Osteocyte (in vitro differentiated cells): Measurements from ENCODE around the gene ERICH2. TPM values are rescaled to one million over a fixed set of nuclear protein-coding genes. Genes with fewer than 3 reads are reported as not detected.

Experiments used
- DNase-seq: peaks from one replicate; pipeline ENCODE4 v3.0.0; 2021; ENCODE audit warnings: mixed read lengths; ENCODE audit not compliant: unreplicated experiment; ENCODE audit errors: extremely low spot score
- H3K27ac Mint-ChIP-seq: one replicate; pipeline ENCODE4 v1.8.0; 2021; ENCODE audit warnings: mild to moderate bottlenecking, mixed read lengths; ENCODE audit not compliant: unreplicated experiment
- H3K27me3 Mint-ChIP-seq: one replicate; pipeline ENCODE4 v1.8.0; 2021; ENCODE audit warnings: mixed read lengths; ENCODE audit not compliant: unreplicated experiment
- H3K36me3 Mint-ChIP-seq: one replicate; pipeline ENCODE4 v1.8.0; 2021; ENCODE audit warnings: mixed read lengths; ENCODE audit not compliant: unreplicated experiment
- H3K4me1 Mint-ChIP-seq: one replicate; pipeline ENCODE4 v1.8.0; 2021; ENCODE audit warnings: mixed read lengths; ENCODE audit not compliant: unreplicated experiment
- H3K4me3 Mint-ChIP-seq: one replicate; pipeline ENCODE4 v1.8.0; 2021; ENCODE audit warnings: mild to moderate bottlenecking, moderate library complexity, mixed read lengths; ENCODE audit not compliant: unreplicated experiment
- H3K9me3 Mint-ChIP-seq: one replicate; pipeline ENCODE4 v1.8.0; 2021; ENCODE audit warnings: mixed read lengths; ENCODE audit not compliant: unreplicated experiment
- total RNA-seq: library from RNA; stranded (reverse); gene quantifications from 2 replicates; pipeline ENCODE4 v1.2.1, GENCODE V29; 2021
- TF ChIP-seq, protein P1 (sequence below): fragments of 200-600 bp; sonication (generic); IDR thresholded peaks from 2 replicates; pipeline ENCODE4 v1.5.0; 2021; ENCODE audit warnings: antibody characterized with exemption, mild to moderate bottlenecking, moderate library complexity

Gene ERICH2
- total RNA-seq, 1 donor from 2014 or later, result not detected

DNA sequence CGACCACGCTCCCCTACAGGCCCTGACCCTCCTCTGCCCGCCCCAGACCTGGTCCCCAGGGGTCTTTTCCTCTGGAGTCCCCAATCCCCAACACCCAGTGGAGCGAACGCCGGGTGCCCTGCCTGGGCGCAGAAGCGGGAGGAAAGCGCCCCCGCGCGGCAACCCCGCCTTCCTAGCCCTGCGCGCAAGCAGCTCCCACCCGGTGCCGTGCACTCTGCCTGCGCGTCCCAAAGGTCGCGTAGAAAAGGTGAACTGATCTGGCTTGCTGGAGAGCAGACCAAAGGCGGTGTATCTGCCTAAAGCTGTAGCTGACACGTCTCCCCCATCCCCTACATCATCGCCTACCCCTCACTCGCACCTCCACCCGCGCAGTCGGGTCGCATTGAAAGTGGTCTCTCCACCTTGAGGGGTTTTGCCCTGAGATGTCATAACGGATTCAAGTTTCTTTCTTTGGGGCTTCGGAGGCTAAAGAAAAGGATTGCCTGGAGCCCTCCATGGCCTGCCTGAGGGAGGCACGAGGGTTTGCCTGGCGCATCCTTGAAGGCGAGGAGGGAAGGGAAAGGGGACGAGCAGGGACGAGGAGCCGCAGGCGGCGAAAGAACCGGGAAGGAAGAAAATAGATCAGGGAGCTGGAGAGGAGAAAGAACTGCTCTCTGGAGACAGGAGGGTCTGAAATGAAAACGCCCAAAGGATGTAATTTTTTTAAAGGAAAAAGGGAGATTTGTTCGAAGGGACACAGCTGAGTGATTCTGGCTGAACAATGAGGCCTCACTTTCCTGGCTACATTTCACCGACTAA lies 52.3 kb downstream of the ERICH2 start:
- no peaks in the 10 kb centered on the region for H3K9me3 Mint-ChIP-seq
- peaks cover 36% of the 10 kb centered on the region for H3K4me1 Mint-ChIP-seq
- H3K27me3 Mint-ChIP-seq, result peaks cover 90% of the 10 kb centered on the region
- H3K36me3 Mint-ChIP-seq, result no peaks in the 10 kb centered on the region
- no peak for DNase-seq
- peak overlapping the region; percentile 58 for H3K4me3 Mint-ChIP-seq
- H3K27ac Mint-ChIP-seq, result no peak overlapping the region
- TF ChIP-seq, protein P1, sequence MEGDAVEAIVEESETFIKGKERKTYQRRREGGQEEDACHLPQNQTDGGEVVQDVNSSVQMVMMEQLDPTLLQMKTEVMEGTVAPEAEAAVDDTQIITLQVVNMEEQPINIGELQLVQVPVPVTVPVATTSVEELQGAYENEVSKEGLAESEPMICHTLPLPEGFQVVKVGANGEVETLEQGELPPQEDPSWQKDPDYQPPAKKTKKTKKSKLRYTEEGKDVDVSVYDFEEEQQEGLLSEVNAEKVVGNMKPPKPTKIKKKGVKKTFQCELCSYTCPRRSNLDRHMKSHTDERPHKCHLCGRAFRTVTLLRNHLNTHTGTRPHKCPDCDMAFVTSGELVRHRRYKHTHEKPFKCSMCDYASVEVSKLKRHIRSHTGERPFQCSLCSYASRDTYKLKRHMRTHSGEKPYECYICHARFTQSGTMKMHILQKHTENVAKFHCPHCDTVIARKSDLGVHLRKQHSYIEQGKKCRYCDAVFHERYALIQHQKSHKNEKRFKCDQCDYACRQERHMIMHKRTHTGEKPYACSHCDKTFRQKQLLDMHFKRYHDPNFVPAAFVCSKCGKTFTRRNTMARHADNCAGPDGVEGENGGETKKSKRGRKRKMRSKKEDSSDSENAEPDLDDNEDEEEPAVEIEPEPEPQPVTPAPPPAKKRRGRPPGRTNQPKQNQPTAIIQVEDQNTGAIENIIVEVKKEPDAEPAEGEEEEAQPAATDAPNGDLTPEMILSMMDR, result peak; percentile 24

DNA sequence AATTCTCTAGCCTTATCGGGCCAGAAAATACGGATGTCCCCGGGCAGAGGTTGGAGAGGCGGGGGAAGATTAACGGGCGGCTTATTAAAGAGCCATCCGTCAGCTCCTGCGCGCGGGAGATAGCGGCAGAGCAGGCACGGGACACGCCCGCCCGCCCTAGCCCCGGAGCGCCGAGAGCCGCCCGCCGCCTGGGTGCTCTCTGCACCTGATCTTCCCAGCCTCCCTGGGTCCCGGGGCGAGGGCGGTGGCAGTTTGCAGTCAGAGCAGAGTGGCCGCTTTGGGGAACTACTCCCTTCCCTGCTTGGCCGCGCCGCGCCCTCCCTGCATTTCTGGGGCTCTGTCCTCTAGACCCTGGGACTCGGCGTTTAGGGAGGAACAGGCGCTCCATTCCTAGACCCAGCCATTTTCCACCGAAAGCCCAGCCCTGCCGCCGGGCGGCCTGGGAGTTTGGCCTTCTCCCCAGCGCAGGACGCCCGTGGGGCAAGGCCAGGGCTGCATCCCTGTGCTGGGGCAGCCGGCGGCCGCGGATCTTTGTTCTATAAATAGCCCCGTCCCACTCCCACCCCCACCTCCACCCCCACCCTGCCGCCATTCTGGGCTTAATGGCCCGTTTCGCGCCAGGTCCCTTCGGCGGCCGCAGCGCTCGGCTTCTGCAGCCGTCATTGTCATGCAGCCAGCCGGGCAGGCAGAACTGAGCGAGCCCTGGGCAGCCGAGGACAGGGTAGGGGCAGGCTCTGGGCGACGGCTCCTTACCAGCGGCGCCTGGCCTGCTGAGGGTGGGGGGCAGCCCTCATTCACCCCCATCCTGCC lies 53.1 kb downstream of the ERICH2 start:
- peak overlapping the region; percentile 58 for H3K4me3 Mint-ChIP-seq
- DNase-seq, result no peak
- no peaks in the 10 kb centered on the region for H3K36me3 Mint-ChIP-seq
- no peak overlapping the region for H3K27ac Mint-ChIP-seq
- peaks cover 85% of the 10 kb centered on the region for H3K27me3 Mint-ChIP-seq
- no peaks in the 10 kb centered on the region for H3K9me3 Mint-ChIP-seq
- H3K4me1 Mint-ChIP-seq, result peaks cover 29% of the 10 kb centered on the region
- TF ChIP-seq, protein P1, result no peak

DNA sequence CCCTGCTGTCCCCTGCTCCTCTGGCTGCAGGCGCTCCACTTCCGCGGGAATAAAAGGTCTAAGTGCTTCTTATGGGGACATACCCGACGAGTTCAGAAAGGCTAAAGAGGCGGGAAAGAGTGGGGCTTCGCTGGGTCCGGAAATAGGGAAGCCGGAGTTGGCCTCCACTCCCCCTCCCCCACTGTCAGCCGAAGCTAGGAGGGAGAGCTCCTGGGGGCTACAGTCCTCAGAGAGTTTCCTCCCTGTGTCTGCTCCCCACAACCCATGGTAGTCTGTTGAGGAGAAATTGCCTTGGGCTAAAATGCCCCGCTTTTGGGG lies 53.7 kb downstream of the ERICH2 start:
- Mint-ChIP-seq H3K27me3 (peaks cover 81% of the 10 kb centered on the region), H3K9me3 (no peaks in the 10 kb centered on the region), H3K4me3 (no peak overlapping the region), H3K4me1 (peaks cover 23% of the 10 kb centered on the region), H3K27ac (no peak overlapping the region), H3K36me3 (no peaks in the 10 kb centered on the region)
- no peak for DNase-seq
- TF ChIP-seq, protein P1, result no peak

- TF ChIP-seq, protein P1, result no peak
- Mint-ChIP-seq H3K9me3 (no peaks in the 10 kb centered on the region), H3K27me3 (peaks cover 81% of the 10 kb centered on the region), H3K36me3 (no peaks in the 10 kb centered on the region), H3K4me3 (no peak overlapping the region), H3K27ac (no peak overlapping the region), H3K4me1 (peaks cover 22% of the 10 kb centered on the region)
- DNase-seq, result no peak
Observed at GRCh38 chr2:170824526-170825015, 54.4 kb downstream of the ERICH2 start.
